Effector memory CD4-positive, alpha-beta T cell (primary cell): ENCODE data around the gene UBE2L5.

Experiments
- DNase-seq, 3 donors: peaks; one replicate each; pipeline ENCODE4 v3.0.0-alpha.2; 2020
- H3K27ac ChIP-seq: 2 replicates; pipeline ENCODE4 v1.7.0; 2013; ENCODE audit warnings: mild to moderate bottlenecking, low read length, moderate library complexity; ENCODE audit not compliant: insufficient read depth, poor library complexity, severe bottlenecking
- H3K27me3 ChIP-seq: replicated peaks from 2 replicates; pipeline ENCODE4 v1.7.0; 2013; ENCODE audit warnings: mild to moderate bottlenecking, low read length; ENCODE audit not compliant: insufficient read depth, control insufficient read depth, poor library complexity, severe bottlenecking
- H3K36me3 ChIP-seq: 2 replicates; pipeline ENCODE4 v1.7.0; 2013; ENCODE audit warnings: mild to moderate bottlenecking, low read length, moderate library complexity; ENCODE audit not compliant: control insufficient read depth, insufficient read depth
- H3K4me1 ChIP-seq: 2 replicates; pipeline ENCODE4 v1.7.0; 2013; ENCODE audit warnings: low read length, mild to moderate bottlenecking; ENCODE audit not compliant: control insufficient read depth, insufficient read depth, poor library complexity, severe bottlenecking
- H3K4me3 ChIP-seq: 2 replicates; pipeline ENCODE4 v1.7.0; 2013; ENCODE audit warnings: low read length, low read depth, mild to moderate bottlenecking; ENCODE audit not compliant: insufficient read depth, poor library complexity, severe bottlenecking
- H3K9me3 ChIP-seq: 2 replicates; pipeline ENCODE4 v1.7.0; 2013; ENCODE audit warnings: mild to moderate bottlenecking, low read length, moderate library complexity; ENCODE audit not compliant: control insufficient read depth
- total RNA-seq, 3 donors: gene quantifications; one replicate each; lab custom pipeline; 2026; lab: John Stamatoyannopoulos, UW

Gene UBE2L5
- total RNA-seq = 0 to 0.17 (median 0) reads per million in 3 donors

DNA sequence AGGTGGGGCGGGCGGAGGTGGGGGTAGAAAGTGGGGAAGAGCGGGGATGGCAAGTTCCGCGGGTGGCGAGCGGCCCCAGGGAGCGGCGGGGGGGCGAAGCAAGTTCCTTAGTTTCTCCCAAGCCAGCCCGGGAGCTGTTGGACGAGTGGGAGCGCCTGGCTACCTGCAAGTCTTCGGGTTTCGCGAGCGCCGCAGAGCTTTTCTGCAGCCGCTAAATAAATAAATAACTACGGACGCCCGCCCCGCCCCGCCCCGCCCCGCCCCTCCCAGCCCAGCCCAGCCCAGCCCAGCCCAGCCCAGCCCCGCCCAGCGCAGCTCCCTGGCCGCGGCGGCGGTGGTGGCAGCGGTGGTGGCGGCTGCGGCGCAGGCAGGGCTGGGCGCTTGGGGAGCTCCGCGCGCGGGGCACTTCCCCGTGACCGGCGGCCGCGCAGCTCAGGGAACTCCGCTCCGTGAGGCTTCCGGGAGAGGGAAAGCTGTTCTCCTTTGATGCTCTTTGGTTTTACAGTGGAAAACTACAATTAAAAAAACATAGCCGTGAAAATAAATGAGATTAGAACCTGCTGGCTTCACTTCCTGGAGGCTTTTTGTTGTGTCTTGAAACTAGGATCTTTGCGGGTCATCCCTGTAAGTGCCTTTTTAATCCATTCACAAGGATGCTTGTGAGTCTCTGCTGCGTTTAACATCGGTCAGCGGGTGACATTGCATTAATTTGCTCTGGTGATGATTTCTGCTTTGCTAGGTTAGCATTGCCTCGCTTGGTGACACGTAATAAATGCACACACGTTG is at the start of gene UBE2L5:
UBE2L5 (plus strand) TSS at position 440 of the 786 bp plus-strand sequence. CDS start 5,498 bp downstream, outside the sequence.
- Histone ChIP-seq H3K27ac (peak within 1 kb of the TSS; percentile 53), H3K4me3 (peak within 1 kb of the TSS; percentile 50), H3K27me3 (no peaks in the 10 kb centered on the region), H3K36me3 (no peaks in the 10 kb centered on the region), H3K9me3 (no peaks in the 10 kb centered on the region), H3K4me1 (no peaks in the 10 kb centered on the region)
- DNase-seq = peak; percentile 58 to 75 (median 67)

DNA sequence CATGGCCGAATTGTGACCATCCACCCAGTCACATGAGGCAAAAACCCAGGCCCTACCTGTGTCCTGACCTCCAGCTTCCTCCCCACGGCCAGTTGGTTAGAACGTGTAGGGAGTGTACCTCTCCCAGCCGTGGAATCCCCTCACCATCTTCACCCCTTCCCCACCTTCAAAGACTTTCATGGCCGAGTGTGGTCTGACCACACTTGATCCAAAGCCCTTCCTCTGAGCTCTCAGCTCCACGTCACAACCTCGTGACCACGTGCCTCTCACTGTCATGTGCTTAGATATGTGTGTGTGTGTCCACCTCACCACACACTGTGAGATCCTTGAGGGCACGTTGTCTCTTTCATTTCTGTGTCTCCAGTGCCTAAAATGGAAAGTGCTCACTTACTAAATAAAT is 48.6 kb upstream of the UBE2L5 start:
- Histone ChIP-seq H3K4me1 (peaks cover 72% of the 10 kb centered on the region), H3K27ac (peak overlapping the region; percentile 65), H3K27me3 (no peaks in the 10 kb centered on the region), H3K9me3 (no peaks in the 10 kb centered on the region), H3K36me3 (no peaks in the 10 kb centered on the region), H3K4me3 (no peak overlapping the region)
- peak; percentile 25 to 42 (median 39) for DNase-seq

DNA sequence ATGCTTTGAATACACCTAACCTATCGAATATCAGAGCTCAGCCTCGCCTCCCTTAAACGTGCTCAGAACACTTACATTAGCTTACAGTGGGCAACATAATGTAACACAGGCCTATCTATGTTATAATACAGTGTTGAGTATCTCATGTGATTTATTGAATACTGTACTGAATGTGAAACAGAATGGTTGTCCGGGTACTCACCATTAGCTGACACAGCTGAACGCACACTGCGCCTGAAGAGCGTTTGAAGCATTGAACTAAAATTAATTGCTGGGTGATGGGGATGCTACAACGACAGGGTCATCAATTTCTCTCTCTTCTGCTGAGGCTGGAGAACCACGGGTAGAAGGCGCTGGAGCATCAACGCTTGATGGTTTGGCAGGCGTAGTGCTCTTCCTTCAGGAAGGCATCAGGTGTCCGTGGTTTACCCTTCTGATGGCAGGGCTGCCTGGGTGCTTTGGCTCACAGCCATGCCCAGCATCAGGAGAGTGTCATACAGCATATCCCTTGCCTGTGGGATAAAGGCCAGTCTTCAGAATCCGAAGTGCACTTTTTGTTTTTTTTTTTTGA is 46.9 kb upstream of the UBE2L5 start:
- Histone ChIP-seq H3K4me3 (peak overlapping the region; percentile 27), H3K9me3 (no peaks in the 10 kb centered on the region), H3K36me3 (no peaks in the 10 kb centered on the region), H3K4me1 (peaks cover 69% of the 10 kb centered on the region), H3K27me3 (no peaks in the 10 kb centered on the region), H3K27ac (peak overlapping the region; percentile 65)
- DNase-seq = no peak

DNA sequence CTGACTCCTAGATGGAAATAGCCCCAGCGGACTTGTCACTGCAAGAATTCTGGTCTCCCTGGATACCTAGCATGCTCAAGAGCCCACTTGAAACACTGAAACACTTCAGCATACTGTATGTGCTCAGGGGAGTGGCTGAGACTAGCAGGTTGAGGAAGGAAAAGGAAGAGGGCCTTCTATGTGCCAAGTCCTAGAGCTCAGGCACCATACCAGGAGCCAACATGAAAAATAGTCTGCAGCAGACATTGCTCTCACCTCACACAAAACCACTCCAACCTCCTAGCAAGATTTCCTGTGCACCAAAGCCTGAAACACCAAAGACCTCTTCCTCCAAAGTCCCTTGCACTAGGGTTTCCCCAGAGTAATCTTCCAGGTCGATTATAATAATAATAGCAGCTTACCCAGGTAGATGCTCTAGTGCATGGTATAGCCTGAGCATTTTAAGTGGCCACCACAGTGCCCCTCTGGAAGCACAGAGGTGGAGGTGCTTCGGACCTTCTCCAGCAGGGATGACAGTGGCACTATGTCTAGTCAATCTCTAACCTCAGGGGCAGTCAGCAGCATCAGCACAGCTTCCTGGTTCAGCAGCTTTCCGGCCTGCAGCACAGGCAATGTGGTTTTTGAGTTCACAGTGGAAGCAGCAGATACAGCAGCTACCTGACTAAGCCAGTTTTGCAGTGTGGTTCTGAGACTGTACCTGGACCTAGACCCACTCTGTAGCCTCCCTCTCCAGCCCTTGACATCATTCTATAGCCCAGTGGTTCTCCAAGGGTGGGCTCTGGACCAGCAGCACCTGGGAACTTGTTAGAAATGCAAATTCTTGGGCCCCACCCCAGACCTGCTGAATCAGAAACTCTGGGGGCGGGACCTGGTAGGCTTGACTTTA is 45.6 kb upstream of the UBE2L5 start:
- Histone ChIP-seq H3K27me3 (no peaks in the 10 kb centered on the region), H3K36me3 (no peaks in the 10 kb centered on the region), H3K27ac (peak overlapping the region; percentile 67), H3K9me3 (no peaks in the 10 kb centered on the region), H3K4me1 (peaks cover 58% of the 10 kb centered on the region), H3K4me3 (peak overlapping the region; percentile 40)
- peak; percentile 55 to 67 (median 60) for DNase-seq

DNA sequence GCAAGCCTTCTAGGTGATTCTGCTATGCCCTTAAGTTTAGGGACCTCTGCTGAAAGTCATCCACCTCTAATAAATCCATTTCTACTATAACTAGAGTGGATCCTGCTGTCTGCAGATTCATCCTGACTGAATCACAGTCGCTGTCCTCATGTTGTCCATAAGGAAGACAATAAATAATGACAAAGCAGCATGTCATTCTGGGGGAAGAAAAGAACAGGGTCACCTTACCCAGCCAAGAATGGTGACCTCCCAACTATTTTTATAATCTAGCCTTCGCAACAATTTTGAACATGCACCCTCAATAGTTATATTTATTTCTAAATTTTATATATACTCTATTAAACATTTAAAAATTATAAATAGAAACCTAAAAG is 45.0 kb upstream of the UBE2L5 start:
- Histone ChIP-seq H3K27ac (peak overlapping the region; percentile 67), H3K4me1 (peaks cover 54% of the 10 kb centered on the region), H3K27me3 (no peaks in the 10 kb centered on the region), H3K9me3 (no peaks in the 10 kb centered on the region), H3K4me3 (peak overlapping the region; percentile 40), H3K36me3 (no peaks in the 10 kb centered on the region)
- DNase-seq = no peak

DNA sequence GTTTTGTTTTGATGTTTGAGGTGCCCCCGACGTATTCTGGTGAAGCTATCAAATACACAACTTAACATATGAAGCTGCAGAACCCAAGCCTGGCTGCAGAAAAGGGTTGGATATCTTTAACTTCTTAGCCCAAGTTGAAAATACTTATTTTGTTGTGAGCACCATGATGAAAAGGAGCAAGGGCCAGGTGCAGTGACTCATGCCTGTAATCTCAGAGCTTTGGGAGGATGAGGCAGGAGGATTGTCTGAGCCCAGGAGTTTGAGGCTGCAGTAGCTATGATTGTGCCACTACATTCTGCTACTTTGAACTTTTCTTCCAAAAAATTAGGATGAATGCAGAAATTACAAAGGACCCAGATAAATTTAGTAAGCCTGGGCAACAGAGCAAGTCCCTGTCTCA is 44.1 kb upstream of the UBE2L5 start:
- Histone ChIP-seq H3K9me3 (no peaks in the 10 kb centered on the region), H3K36me3 (no peaks in the 10 kb centered on the region), H3K4me3 (no peak overlapping the region), H3K27me3 (no peaks in the 10 kb centered on the region), H3K27ac (peak overlapping the region; percentile 29), H3K4me1 (peaks cover 51% of the 10 kb centered on the region)
- no peak for DNase-seq

DNA sequence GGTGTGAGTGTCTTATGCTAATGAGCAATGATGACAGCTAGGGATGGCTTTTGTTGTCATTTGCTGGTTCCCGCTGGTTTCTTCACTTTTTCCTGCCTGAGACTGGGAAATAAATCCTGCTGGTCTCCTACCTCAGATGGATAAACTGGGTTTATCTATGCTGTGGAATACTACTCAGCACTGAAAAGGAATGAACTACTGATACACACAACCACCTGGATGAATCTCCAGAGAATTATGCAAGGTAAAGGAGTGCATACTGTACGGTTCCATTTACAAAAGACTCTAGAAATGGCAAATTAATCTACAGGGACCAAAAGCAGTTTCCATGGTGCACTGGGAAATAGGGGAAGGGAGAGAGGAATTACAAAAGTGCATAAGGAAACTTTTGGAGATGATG is 41.2 kb upstream of the UBE2L5 start:
- H3K4me1 ChIP-seq = peaks cover 31% of the 10 kb centered on the region
- no peak for DNase-seq
- H3K9me3 ChIP-seq = no peaks in the 10 kb centered on the region

DNA sequence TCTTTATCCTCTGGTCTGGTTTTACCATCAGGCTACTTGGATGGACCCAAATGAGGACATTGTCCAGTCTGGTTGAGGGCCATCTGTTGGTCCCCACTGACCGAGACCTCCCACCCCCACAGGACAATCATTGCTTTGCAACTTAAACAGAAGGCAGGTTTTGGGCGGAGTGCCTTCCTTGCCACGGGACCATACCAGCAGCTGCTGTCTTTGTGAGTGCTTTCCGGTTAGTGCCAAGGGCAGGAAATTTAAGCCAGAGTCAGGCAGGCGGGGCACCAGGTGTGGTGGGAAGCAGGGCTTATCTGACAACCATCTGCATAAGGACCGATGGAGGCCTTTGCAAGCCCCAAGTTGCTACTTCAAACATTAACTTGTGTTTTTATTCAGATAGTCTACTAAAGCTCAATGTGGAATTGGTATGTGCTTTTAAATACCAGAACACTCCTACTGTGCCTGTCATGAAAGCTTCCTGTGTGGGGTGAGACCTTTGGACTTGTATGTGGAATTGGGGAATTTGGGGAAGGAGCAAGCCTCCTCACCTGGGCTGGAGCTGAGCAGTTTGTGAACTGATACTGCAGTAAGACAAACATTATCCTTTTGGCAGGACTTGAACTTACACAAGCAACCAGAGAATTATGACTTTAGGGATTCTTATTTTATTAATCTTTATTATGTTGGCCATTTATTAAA is 39.3 kb upstream of the UBE2L5 start:
- Histone ChIP-seq H3K27ac (no peak overlapping the region), H3K4me3 (no peak overlapping the region), H3K36me3 (no peaks in the 10 kb centered on the region), H3K27me3 (no peaks in the 10 kb centered on the region), H3K9me3 (no peaks in the 10 kb centered on the region), H3K4me1 (peaks cover 17% of the 10 kb centered on the region)
- DNase-seq = no peak

More for the DNA sequence above, 41.2 kb upstream of the UBE2L5 start:
- Histone ChIP-seq H3K36me3 (no peaks in the 10 kb centered on the region), H3K4me3 (no peak overlapping the region), H3K27me3 (no peaks in the 10 kb centered on the region), H3K27ac (no peak overlapping the region)

DNA sequence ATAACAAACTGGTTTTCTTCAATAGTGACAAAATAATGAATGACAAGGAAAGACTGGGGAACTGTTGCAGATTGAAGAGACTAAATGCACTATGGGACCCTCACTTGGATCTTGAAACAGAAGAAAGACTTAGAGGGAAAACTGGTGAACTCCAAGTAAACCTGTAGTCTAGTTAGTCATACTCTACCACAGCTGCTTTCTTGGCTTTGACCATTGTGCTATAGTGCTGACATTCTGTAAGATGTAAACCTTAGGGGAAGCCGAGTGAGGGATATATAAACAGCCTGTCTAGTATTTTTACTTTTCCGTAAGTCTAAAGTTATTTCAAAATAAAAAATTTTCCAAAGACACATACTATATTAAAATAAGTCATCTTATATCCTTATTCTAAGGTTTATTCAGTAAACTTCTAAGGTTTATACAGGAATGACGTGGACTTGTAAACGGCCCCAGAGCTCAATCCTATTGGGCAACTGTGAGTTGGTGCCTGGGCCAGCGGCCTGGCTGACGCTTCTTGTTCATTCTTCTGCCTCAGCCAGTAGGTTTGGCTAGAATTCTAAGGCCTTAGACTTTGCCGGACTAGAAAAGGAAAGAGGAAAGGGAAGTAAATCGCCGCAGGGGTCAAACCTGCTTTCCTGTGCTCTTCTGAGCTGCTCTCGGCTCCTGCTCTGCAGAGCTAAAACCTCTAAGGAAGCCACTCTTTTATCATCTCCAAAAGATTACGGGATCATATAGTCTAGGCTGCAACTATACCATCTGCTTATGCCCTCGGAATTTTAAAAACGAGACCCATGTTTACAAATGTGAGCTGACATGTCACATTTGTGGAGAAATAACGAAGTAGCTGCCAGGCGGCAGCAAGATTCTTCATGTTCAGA is 33.6 kb upstream of the UBE2L5 start:
- peak overlapping the region; percentile 35 for H3K4me3 ChIP-seq
- DNase-seq = no peak
- H3K27ac ChIP-seq = peak overlapping the region; percentile 46
- H3K36me3 ChIP-seq = no peaks in the 10 kb centered on the region
- H3K9me3 ChIP-seq = no peaks in the 10 kb centered on the region
- peaks cover 9% of the 10 kb centered on the region for H3K4me1 ChIP-seq
- H3K27me3 ChIP-seq = no peaks in the 10 kb centered on the region
